ENCODE data around the gene RASAL1.

DNA sequence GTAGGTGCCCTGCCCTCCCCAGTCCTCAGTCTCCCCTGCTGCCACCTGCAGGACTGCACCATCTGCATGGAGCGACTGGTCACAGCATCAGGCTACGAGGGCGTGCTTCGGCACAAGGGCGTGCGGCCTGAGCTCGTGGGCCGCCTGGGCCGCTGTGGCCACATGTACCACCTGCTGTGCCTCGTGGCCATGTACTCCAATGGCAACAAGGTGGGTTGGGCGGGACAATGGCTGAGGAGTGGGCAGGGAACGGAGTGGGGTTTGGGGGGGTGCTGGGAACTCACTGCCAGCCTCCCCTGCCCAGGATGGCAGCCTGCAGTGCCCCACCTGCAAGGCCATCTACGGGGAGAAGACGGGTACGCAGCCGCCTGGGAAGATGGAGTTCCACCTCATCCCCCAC is 40.8 kb downstream of the RASAL1 start:
- TF ChIP-seq, protein P1, sequence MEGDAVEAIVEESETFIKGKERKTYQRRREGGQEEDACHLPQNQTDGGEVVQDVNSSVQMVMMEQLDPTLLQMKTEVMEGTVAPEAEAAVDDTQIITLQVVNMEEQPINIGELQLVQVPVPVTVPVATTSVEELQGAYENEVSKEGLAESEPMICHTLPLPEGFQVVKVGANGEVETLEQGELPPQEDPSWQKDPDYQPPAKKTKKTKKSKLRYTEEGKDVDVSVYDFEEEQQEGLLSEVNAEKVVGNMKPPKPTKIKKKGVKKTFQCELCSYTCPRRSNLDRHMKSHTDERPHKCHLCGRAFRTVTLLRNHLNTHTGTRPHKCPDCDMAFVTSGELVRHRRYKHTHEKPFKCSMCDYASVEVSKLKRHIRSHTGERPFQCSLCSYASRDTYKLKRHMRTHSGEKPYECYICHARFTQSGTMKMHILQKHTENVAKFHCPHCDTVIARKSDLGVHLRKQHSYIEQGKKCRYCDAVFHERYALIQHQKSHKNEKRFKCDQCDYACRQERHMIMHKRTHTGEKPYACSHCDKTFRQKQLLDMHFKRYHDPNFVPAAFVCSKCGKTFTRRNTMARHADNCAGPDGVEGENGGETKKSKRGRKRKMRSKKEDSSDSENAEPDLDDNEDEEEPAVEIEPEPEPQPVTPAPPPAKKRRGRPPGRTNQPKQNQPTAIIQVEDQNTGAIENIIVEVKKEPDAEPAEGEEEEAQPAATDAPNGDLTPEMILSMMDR (IDR thresholded peaks at IDR 0.05 in 2 of 3, conservative IDR thresholded peaks at IDR 0.05 in 1 of 3; ENCODE audit: borderline replicate concordance in 1 of 3, insufficient read depth in 1 of 3, low read depth in 2 of 3, low read length in 2 of 3), result no peak
- no peak for TF ChIP-seq RAD21 (IDR thresholded peaks at IDR 0.05; ENCODE audit: low read depth)
- TF ChIP-seq POLR2A (IDR thresholded peaks at IDR 0.05; ENCODE audit: borderline replicate concordance, extremely low read depth, insufficient read depth, insufficient read length), result no peak
- TF ChIP-seq, protein P2, sequence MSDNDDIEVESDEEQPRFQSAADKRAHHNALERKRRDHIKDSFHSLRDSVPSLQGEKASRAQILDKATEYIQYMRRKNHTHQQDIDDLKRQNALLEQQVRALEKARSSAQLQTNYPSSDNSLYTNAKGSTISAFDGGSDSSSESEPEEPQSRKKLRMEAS (IDR thresholded peaks at IDR 0.05), result no peak
- TF ChIP-seq EZH2 (IDR thresholded peaks at IDR 0.05), result no peak
- TF ChIP-seq SIN3A (IDR thresholded peaks at IDR 0.05; ENCODE audit: low read depth), result no peak
